ENCODE data around the gene GKN2. TPM values are rescaled to one million over a fixed set of nuclear protein-coding genes. Genes with fewer than 3 reads are reported as not detected.

Gene GKN2
- total RNA-seq, 1 experiment from 2014 or later = not detected

GRCh38 chr2:68969736-68970490, 17.2 kb upstream of the GKN2 start:
- H3K4me2 ChIP-seq (ENCODE audit: low read length) = no peak overlapping the region
- no TSS peak for BruUV-seq (replicated peaks)
- POLR2A ChIA-PET = no interaction called here
- H3K4me3 ChIP-seq (replicated peaks in 1 of 2; ENCODE audit: low read depth in 1 of 2, low read length in 2 of 2) = no peak overlapping the region
- RAD21 ChIA-PET (ENCODE audit: low non-redundant PET in 1 of 2, low total read pairs in 2 of 2, uncharacterized antibody in 2 of 2, unreplicated experiment in 2 of 2) = no interaction called here
- no peak overlapping the region for H3K27ac ChIP-seq (ENCODE audit: low read depth, low read length)
- TF ChIP-seq YY1 (IDR thresholded peaks at IDR 0.05; ENCODE audit: extremely low read depth, insufficient replicate concordance, low read depth, low read length) (no peak), FOSL1 (IDR thresholded peaks at IDR 0.05; ENCODE audit: low read depth) (no peak), EZH2 (IDR thresholded peaks at IDR 0.05) (no peak), JUND (IDR thresholded peaks at IDR 0.05) (no peak), CEBPB (IDR thresholded peaks at IDR 0.05; ENCODE audit: low read depth) (no peak), EGR1 (IDR thresholded peaks at IDR 0.05; ENCODE audit: low read depth) (no peak), ELF1 (IDR thresholded peaks at IDR 0.05; ENCODE audit: borderline replicate concordance, low read depth) (no peak), SP1 (IDR thresholded peaks at IDR 0.05; ENCODE audit: low read depth) (no peak)
- intact Hi-C loops (cut with micrococcal nuclease) = no loop called here
- peaks cover 0 to 14% of the 10 kb centered on the region in 2 experiments; a peak in 2 of 4 replicates for H3K4me1 ChIP-seq (ENCODE audit: control insufficient read depth in 1 of 2, insufficient read depth in 2 of 2, low read length in 2 of 2)
- H3K79me2 ChIP-seq (ENCODE audit: insufficient read depth, low read length) = no peaks in the 10 kb centered on the region
- H4K20me1 ChIP-seq (ENCODE audit: insufficient read depth) = no peaks in the 10 kb centered on the region
- H3K9ac ChIP-seq (ENCODE audit: low read length) = no peak overlapping the region
- CTCF ChIA-PET = no interaction called here
- no peak for ATAC-seq
- H2AFZ ChIP-seq (ENCODE audit: low read depth, low read length, poor library complexity, severe bottlenecking) = no peak overlapping the region
- no peaks in the 10 kb centered on the region for H3K27me3 ChIP-seq (ENCODE audit: insufficient read depth, low read length)
- no peaks in the 10 kb centered on the region for H3K36me3 ChIP-seq (ENCODE audit: control insufficient read depth in 1 of 2, insufficient read depth in 2 of 2, low read length in 2 of 2)
- no peak for DNase-seq (ENCODE audit: low read depth, low spot score)
- no peaks in the 10 kb centered on the region for H3K9me3 ChIP-seq (ENCODE audit: control insufficient read depth in 1 of 2, insufficient read depth in 1 of 2, low read depth in 1 of 2, low read length in 2 of 2)
- no peaks in the 10 kb centered on the region; the same call in 1 of the 2 replicates for H3K9me2 ChIP-seq (ENCODE audit: insufficient read depth)

DNA sequence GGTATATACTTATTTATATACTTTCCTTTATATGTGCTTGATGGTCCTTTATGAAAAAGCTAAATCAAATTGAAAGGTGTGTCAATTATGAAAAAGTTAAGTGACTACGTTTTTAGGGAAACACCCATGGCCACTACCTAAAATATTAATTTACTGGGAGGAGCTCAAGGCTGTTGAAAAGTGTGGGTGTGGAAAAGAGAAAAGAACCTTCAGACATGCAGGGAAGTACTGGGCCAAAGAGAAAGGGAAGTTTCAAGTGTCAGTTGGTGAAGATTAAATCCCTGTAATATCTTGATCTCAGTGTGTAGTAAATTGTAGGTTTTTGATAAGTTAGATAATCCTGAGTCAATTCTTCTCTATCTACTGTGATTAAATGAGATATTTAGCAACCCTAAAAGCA, 15.5 kb upstream of the GKN2 start:
- H3K4me3 ChIP-seq (replicated peaks in 1 of 2; ENCODE audit: low read depth in 1 of 2, low read length in 2 of 2) = no peak overlapping the region
- no peaks in the 10 kb centered on the region for H3K36me3 ChIP-seq (ENCODE audit: control insufficient read depth in 1 of 2, insufficient read depth in 2 of 2, low read length in 2 of 2)
- ATAC-seq = no peak
- H3K4me1 ChIP-seq (ENCODE audit: control insufficient read depth in 1 of 2, insufficient read depth in 2 of 2, low read length in 2 of 2) = peaks cover 0 to 14% of the 10 kb centered on the region in 2 experiments; a peak in 2 of 4 replicates
- H3K79me2 ChIP-seq (ENCODE audit: insufficient read depth, low read length) = no peaks in the 10 kb centered on the region
- no peaks in the 10 kb centered on the region for H3K27me3 ChIP-seq (ENCODE audit: insufficient read depth, low read length)
- no peak overlapping the region for H2AFZ ChIP-seq (ENCODE audit: low read depth, low read length, poor library complexity, severe bottlenecking)
- intact Hi-C loops (cut with micrococcal nuclease) = no loop called here
- no peaks in the 10 kb centered on the region for H4K20me1 ChIP-seq (ENCODE audit: insufficient read depth)
- POLR2A ChIA-PET = no interaction called here
- RAD21 ChIA-PET (ENCODE audit: low non-redundant PET in 1 of 2, low total read pairs in 2 of 2, uncharacterized antibody in 2 of 2, unreplicated experiment in 2 of 2) = no interaction called here
- CTCF ChIA-PET = no interaction called here
- BruUV-seq (replicated peaks) = no TSS peak
- no peaks in the 10 kb centered on the region; the same call in 1 of the 2 replicates for H3K9me2 ChIP-seq (ENCODE audit: insufficient read depth)
- no peak for TF ChIP-seq EZH2 (IDR thresholded peaks at IDR 0.05)
- TF ChIP-seq CEBPB (IDR thresholded peaks at IDR 0.05; ENCODE audit: low read depth) = no peak
- TF ChIP-seq POLR2A (IDR thresholded peaks at IDR 0.05; ENCODE audit: borderline replicate concordance, extremely low read depth, insufficient read depth, insufficient read length) = no peak
- no peak for DNase-seq (ENCODE audit: low read depth, low spot score)
- no peak overlapping the region for H3K4me2 ChIP-seq (ENCODE audit: low read length)
- H3K9me3 ChIP-seq (ENCODE audit: control insufficient read depth in 1 of 2, insufficient read depth in 1 of 2, low read depth in 1 of 2, low read length in 2 of 2) = no peaks in the 10 kb centered on the region
- H3K9ac ChIP-seq (ENCODE audit: low read length) = no peak overlapping the region
- no peak overlapping the region for H3K27ac ChIP-seq (ENCODE audit: low read depth, low read length)
